ENCODE data around the gene NACC1. TPM values are rescaled to one million over a fixed set of nuclear protein-coding genes. Genes with fewer than 3 reads are reported as not detected.
A peak's percentile ranks its signal among the peaks of the same experiment; 100 is the strongest.

NACC1 gene
- total and polyA plus RNA-seq, 2 donors (not counting 3 experiments of a cell fraction or from before 2014, with no cell fraction given), result 97.6 to 120 TPM

- POLR2A ChIA-PET, result interaction anchor here (0.6 to 3.3 kb wide), 4 partner anchors 9 to 42 kb away, joined by 3 to 25 read pairs (median 12); no protein-coding TSS in a partner anchor
- BruUV-seq (replicated peaks), result no TSS peak
- dilution Hi-C loops (cut with MboI; ENCODE audit: extremely low pct_ligation_motif_present, low sequenced_read_pairs), result no loop called here
Observed at GRCh38 chr19:13164343-13165161, 46.5 kb downstream of the NACC1 start.

GRCh38 chr19:13165162-13165997 lies 47.3 kb downstream of the NACC1 start:
- Histone ChIP-seq H3K27me3 (ENCODE audit: control insufficient read depth in 2 of 2, insufficient read depth in 2 of 2, low read length in 2 of 2) (no peaks in the 10 kb centered on the region), H2AFZ (ENCODE audit: low read depth, low read length) (no peak overlapping the region), H3K4me2 (ENCODE audit: insufficient read depth, low read length) (peak overlapping the region; percentile 51), H3K9me3 (replicated peaks; ENCODE audit: control insufficient read depth, insufficient read depth, low read length) (no peaks in the 10 kb centered on the region), H3K4me1 (ENCODE audit: control insufficient read depth, extremely low read depth, insufficient read depth, low read length) (peaks cover 50% of the 10 kb centered on the region), H3K4me3 (replicated peaks in 1 of 3; ENCODE audit: insufficient read depth in 1 of 3, low read depth in 1 of 3, low read length in 3 of 3) (no peak overlapping the region), H3K27ac (ENCODE audit: insufficient read depth, low read depth, low read length) (peak overlapping the region; percentile 99), H3K9me1 (replicated peaks; ENCODE audit: control insufficient read depth, extremely low read depth, insufficient read depth, low read length) (no peaks in the 10 kb centered on the region), H3K79me2 (ENCODE audit: control insufficient read depth, insufficient read depth, low read length) (no peaks in the 10 kb centered on the region), H3K9ac (replicated peaks; ENCODE audit: extremely low read depth, insufficient read depth, low read length) (peak overlapping the region; percentile 84), H4K20me1 (replicated peaks; ENCODE audit: control insufficient read depth, extremely low read depth, insufficient read depth, low read length) (no peaks in the 10 kb centered on the region), H3K36me3 (ENCODE audit: control insufficient read depth in 2 of 2, extremely low read depth in 1 of 2, insufficient read depth in 2 of 2, low read length in 2 of 2) (no peaks in the 10 kb centered on the region)
- no TSS peak for BruUV-seq (replicated peaks)
- peak; percentile 55 for DNase-seq (ENCODE audit: low read depth, low spot score)
- FAIRE-seq, result peak; percentile 21
- no peak for TF ChIP-seq MAX (IDR thresholded peaks at IDR 0.05; ENCODE audit: insufficient read depth, insufficient read length)
- no peak for TF ChIP-seq MYC (IDR thresholded peaks at IDR 0.05; ENCODE audit: low read depth, low read length)
- no peak for TF ChIP-seq EZH2 (IDR thresholded peaks at IDR 0.05; ENCODE audit: borderline replicate concordance, low read depth, low read length, severe bottlenecking)
- no peak for TF ChIP-seq GATA2 (IDR thresholded peaks at IDR 0.05; ENCODE audit: insufficient read depth, insufficient read length, low read depth, low read length)
- TF ChIP-seq JUN (IDR thresholded peaks at IDR 0.05; ENCODE audit: borderline replicate concordance, insufficient read depth, insufficient read length, low read depth), result no peak
- TF ChIP-seq POLR2AphosphoS5 (IDR thresholded peaks at IDR 0.05; ENCODE audit: insufficient read depth, low read depth, low read length), result no peak
- no peak for TF ChIP-seq POLR2A (IDR thresholded peaks at IDR 0.05; ENCODE audit: low read depth, low read length)
- no peak for TF ChIP-seq FOS (IDR thresholded peaks at IDR 0.05; ENCODE audit: borderline replicate concordance, insufficient read depth, low read length)
- TF ChIP-seq CTCF (IDR thresholded peaks at IDR 0.05; ENCODE audit: extremely low read depth in 1 of 2, insufficient read depth in 1 of 2, low read depth in 1 of 2, low read length in 2 of 2), result no peak
- CTCF ChIA-PET, result interaction anchor here (1.1 to 2.8 kb wide), 4 partner anchors 10 to 30 kb away, joined by 3 to 24 read pairs (median 10); no protein-coding TSS in a partner anchor
- intact Hi-C loops (cut with micrococcal nuclease) (loop anchor here (5.0 kb wide), 1 partner anchor 567 kb away; no protein-coding TSS in a partner anchor), dilution Hi-C loops (cut with MboI; ENCODE audit: extremely low pct_ligation_motif_present, low sequenced_read_pairs) (no loop called here)
- POLR2A ChIA-PET, result interaction anchor here (0.6 to 3.3 kb wide), 4 partner anchors 10 to 32 kb away, joined by 3 to 25 read pairs (median 14); no protein-coding TSS in a partner anchor

More at GRCh38 chr19:13164343-13165161, 46.5 kb downstream of the NACC1 start:
- Histone ChIP-seq H3K4me3 (replicated peaks in 1 of 3; ENCODE audit: insufficient read depth in 1 of 3, low read depth in 1 of 3, low read length in 3 of 3) (no peak overlapping the region), H3K9me3 (replicated peaks; ENCODE audit: control insufficient read depth, insufficient read depth, low read length) (no peaks in the 10 kb centered on the region), H3K79me2 (ENCODE audit: control insufficient read depth, insufficient read depth, low read length) (no peaks in the 10 kb centered on the region), H4K20me1 (replicated peaks; ENCODE audit: control insufficient read depth, extremely low read depth, insufficient read depth, low read length) (no peaks in the 10 kb centered on the region), H3K4me1 (ENCODE audit: control insufficient read depth, extremely low read depth, insufficient read depth, low read length) (peaks cover 49% of the 10 kb centered on the region), H3K36me3 (ENCODE audit: control insufficient read depth in 2 of 2, extremely low read depth in 1 of 2, insufficient read depth in 2 of 2, low read length in 2 of 2) (no peaks in the 10 kb centered on the region), H3K27ac (ENCODE audit: insufficient read depth, low read depth, low read length) (peak overlapping the region; percentile 99), H2AFZ (ENCODE audit: low read depth, low read length) (no peak overlapping the region), H3K9me1 (replicated peaks; ENCODE audit: control insufficient read depth, extremely low read depth, insufficient read depth, low read length) (no peaks in the 10 kb centered on the region), H3K27me3 (ENCODE audit: control insufficient read depth in 2 of 2, insufficient read depth in 2 of 2, low read length in 2 of 2) (no peaks in the 10 kb centered on the region), H3K9ac (replicated peaks; ENCODE audit: extremely low read depth, insufficient read depth, low read length) (peak overlapping the region; percentile 84), H3K4me2 (ENCODE audit: insufficient read depth, low read length) (peak overlapping the region; percentile 51)
- TF ChIP-seq POLR2AphosphoS5 (IDR thresholded peaks at IDR 0.05; ENCODE audit: insufficient read depth, low read depth, low read length), result peak; percentile 73
- TF ChIP-seq GATA2 (IDR thresholded peaks at IDR 0.05; ENCODE audit: insufficient read depth, insufficient read length, low read depth, low read length), result no peak
- peak; percentile 79 for TF ChIP-seq FOS (IDR thresholded peaks at IDR 0.05; ENCODE audit: borderline replicate concordance, insufficient read depth, low read length)
- FAIRE-seq (peak; percentile 83), DNase-seq (ENCODE audit: low read depth, low spot score) (peak; percentile 89)
- intact Hi-C loops (cut with micrococcal nuclease), result loop anchor here (1.0 to 5.0 kb wide), 2 partner anchors 12 to 568 kb away; no protein-coding TSS in a partner anchor
- CTCF ChIA-PET, result interaction anchor here (0.6 to 2.8 kb wide), 8 partner anchors 9 to 113 kb away, joined by 3 to 24 read pairs (median 6); no protein-coding TSS in a partner anchor
